KBM-7 (cell line): ENCODE measurements around the gene PAGE2B.
"Not testable (repeated sequence)": the region's sequence is repeated elsewhere in the genome, so short reads cannot be mapped to it uniquely, and the experiment has no call there.

Source experiments
- DNase-seq: peaks from one replicate; pipeline ENCODE4 v3.0.0-alpha.2; 2015
- in situ Hi-C: fragments of 300-500 bp; cut with MboI; formaldehyde crosslinking; loops from 2 replicates; pipeline ENCODE4 v1.14.3; 2020; ENCODE audit warnings: low sequenced_read_pairs, low pct_unique_long_range_greater_than_20kb, mixed read lengths

Gene PAGE2B

GRCh38 chrX:55102754-55103153 lies 27.9 kb downstream of the PAGE2B start:
- DNase-seq: no peak
- in situ Hi-C loops: no loop called here

- in situ Hi-C loops: no loop called here
Measured at GRCh38 chrX:55107262-55107661, 32.4 kb downstream of the PAGE2B start.

GRCh38 chrX:55107911-55108310 lies 33.1 kb downstream of the PAGE2B start:
- no peak for DNase-seq
- in situ Hi-C loops: no loop called here

More at GRCh38 chrX:55107262-55107661, 32.4 kb downstream of the PAGE2B start:
- DNase-seq: no peak

- in situ Hi-C loops: no loop called here
- DNase-seq: no peak
Measured at GRCh38 chrX:55109306-55109705, 34.5 kb downstream of the PAGE2B start.

GRCh38 chrX:55111578-55112254 lies 36.9 kb downstream of the PAGE2B start:
- no peak for DNase-seq
- in situ Hi-C loops: no loop called here

GRCh38 chrX:55116589-55116988 lies 41.8 kb downstream of the PAGE2B start:
- DNase-seq, in situ Hi-C loops: not testable (repeated sequence)

GRCh38 chrX:55118574-55118973 lies 43.7 kb downstream of the PAGE2B start:
- in situ Hi-C loops: no loop called here

GRCh38 chrX:55119271-55119670 lies 44.4 kb downstream of the PAGE2B start:
- in situ Hi-C loops: no loop called here
- no peak for DNase-seq

More at GRCh38 chrX:55118574-55118973, 43.7 kb downstream of the PAGE2B start:
- DNase-seq: no peak

GRCh38 chrX:55119712-55120111 lies 44.9 kb downstream of the PAGE2B start:
- in situ Hi-C loops: no loop called here
- no peak for DNase-seq

GRCh38 chrX:55120761-55121358 lies 46.0 kb downstream of the PAGE2B start:
- no peak for DNase-seq
- in situ Hi-C loops: no loop called here

GRCh38 chrX:55123900-55124299 lies 49.1 kb downstream of the PAGE2B start:
- no peak for DNase-seq
- in situ Hi-C loops: no loop called here

GRCh38 chrX:55127692-55128091 lies 52.9 kb downstream of the PAGE2B start:
- DNase-seq: peak; percentile 24
- in situ Hi-C loops: no loop called here
